Measurements from ENCODE around the gene SLC4A9.
"Not testable (repeated sequence)": the region's sequence is repeated elsewhere in the genome, so short reads cannot be mapped to it uniquely, and the experiment has no call there.

SLC4A9 gene

GRCh38 chr5:140341591-140341990 lies 18.4 kb upstream of the SLC4A9 start:
- Histone ChIP-seq H3K23ac (ENCODE audit: low read depth, low read length, poor library complexity) (no peak overlapping the region), H2AFZ (ENCODE audit: low read length) (no peak overlapping the region), H3K4me2 (ENCODE audit: insufficient read depth, low read length, poor library complexity, severe bottlenecking) (no peak overlapping the region), H3K4me3 (ENCODE audit: low read length in 2 of 2) (no peak overlapping the region), H3K79me1 (ENCODE audit: low read depth, low read length) (no peaks in the 10 kb centered on the region), H3K27ac (replicated peaks; ENCODE audit: low read length) (no peak overlapping the region), H3K14ac (ENCODE audit: low read length) (no peak overlapping the region), H3K18ac (ENCODE audit: low read length) (no peak overlapping the region), H2AK5ac (ENCODE audit: low read depth, low read length) (no peak overlapping the region), H4K8ac (ENCODE audit: low read depth, low read length) (no peak overlapping the region), H2BK12ac (ENCODE audit: low read length) (no peak overlapping the region), H3K4me1 (ENCODE audit: control insufficient read depth in 2 of 2, insufficient read depth in 1 of 2, low read depth in 1 of 2, low read length in 2 of 2) (peaks cover 0 to 4% of the 10 kb centered on the region in 2 donors), H4K91ac (ENCODE audit: low read depth, low read length, poor library complexity) (no peak overlapping the region), H2BK5ac (ENCODE audit: low read length) (no peak overlapping the region), H3K4ac (ENCODE audit: low read length) (no peak overlapping the region), H2BK120ac (ENCODE audit: low read depth, low read length) (no peak overlapping the region), H3K9me3 (replicated peaks in 1 of 2; ENCODE audit: control insufficient read depth in 2 of 2, insufficient read depth in 1 of 2, low read depth in 1 of 2, low read length in 2 of 2) (no peaks in the 10 kb centered on the region), H3K27me3 (ENCODE audit: control insufficient read depth in 3 of 3, insufficient read depth in 3 of 3, low read depth in 1 of 3, low read length in 3 of 3) (no peaks in the 10 kb centered on the region), H3K9ac (ENCODE audit: low read depth, low read length, poor library complexity) (no peak overlapping the region), H2BK15ac (ENCODE audit: low read length) (no peak overlapping the region), H3K36me3 (replicated peaks in 1 of 2; ENCODE audit: control insufficient read depth in 2 of 2, insufficient read depth in 2 of 2, low read length in 2 of 2) (peaks cover 0 to 2% of the 10 kb centered on the region in 2 donors)
- WGBS, 2 donors (ENCODE audit: extremely low coverage in 2 of 2, insufficient read length in 2 of 2, insufficient replicate concordance in 1 of 2) = no CpG with 5 or more reads among the region's 5 CpGs
- DNase-seq (ENCODE audit: low spot score) = no peak

GRCh38 chr5:140342287-140342686 lies 17.7 kb upstream of the SLC4A9 start:
- Histone ChIP-seq H3K27me3 (ENCODE audit: control insufficient read depth in 3 of 3, insufficient read depth in 3 of 3, low read depth in 1 of 3, low read length in 3 of 3) (peaks cover 0 to 6% (median 0%) of the 10 kb centered on the region in 3 experiments), H3K9me3 (replicated peaks in 1 of 2; ENCODE audit: control insufficient read depth in 2 of 2, insufficient read depth in 1 of 2, low read depth in 1 of 2, low read length in 2 of 2) (no peaks in the 10 kb centered on the region), H2BK5ac (ENCODE audit: low read length) (no peak overlapping the region), H3K27ac (replicated peaks; ENCODE audit: low read length) (no peak overlapping the region), H2AFZ (ENCODE audit: low read length) (no peak overlapping the region), H4K8ac (ENCODE audit: low read depth, low read length) (no peak overlapping the region), H3K4me2 (ENCODE audit: insufficient read depth, low read length, poor library complexity, severe bottlenecking) (no peak overlapping the region), H2BK120ac (ENCODE audit: low read depth, low read length) (no peak overlapping the region), H2AK5ac (ENCODE audit: low read depth, low read length) (no peak overlapping the region), H4K91ac (ENCODE audit: low read depth, low read length, poor library complexity) (no peak overlapping the region), H2BK15ac (ENCODE audit: low read length) (no peak overlapping the region), H3K23ac (ENCODE audit: low read depth, low read length, poor library complexity) (no peak overlapping the region), H3K4me3 (ENCODE audit: low read length in 2 of 2) (no peak overlapping the region), H3K14ac (ENCODE audit: low read length) (no peak overlapping the region), H3K79me1 (ENCODE audit: low read depth, low read length) (no peaks in the 10 kb centered on the region), H2BK12ac (ENCODE audit: low read length) (no peak overlapping the region), H3K9ac (ENCODE audit: low read depth, low read length, poor library complexity) (no peak overlapping the region), H3K18ac (ENCODE audit: low read length) (no peak overlapping the region), H3K36me3 (replicated peaks in 1 of 2; ENCODE audit: control insufficient read depth in 2 of 2, insufficient read depth in 2 of 2, low read length in 2 of 2) (peaks cover 0 to 2% of the 10 kb centered on the region in 2 donors), H3K4ac (ENCODE audit: low read length) (no peak overlapping the region), H3K4me1 (ENCODE audit: control insufficient read depth in 2 of 2, insufficient read depth in 1 of 2, low read depth in 1 of 2, low read length in 2 of 2) (peaks cover 0 to 8% of the 10 kb centered on the region in 2 donors)
- no peak for DNase-seq (ENCODE audit: low spot score)
- WGBS, 2 donors (ENCODE audit: extremely low coverage in 2 of 2, insufficient read length in 2 of 2, insufficient replicate concordance in 1 of 2) = no CpG with 5 or more reads among the region's 6 CpGs

DNA sequence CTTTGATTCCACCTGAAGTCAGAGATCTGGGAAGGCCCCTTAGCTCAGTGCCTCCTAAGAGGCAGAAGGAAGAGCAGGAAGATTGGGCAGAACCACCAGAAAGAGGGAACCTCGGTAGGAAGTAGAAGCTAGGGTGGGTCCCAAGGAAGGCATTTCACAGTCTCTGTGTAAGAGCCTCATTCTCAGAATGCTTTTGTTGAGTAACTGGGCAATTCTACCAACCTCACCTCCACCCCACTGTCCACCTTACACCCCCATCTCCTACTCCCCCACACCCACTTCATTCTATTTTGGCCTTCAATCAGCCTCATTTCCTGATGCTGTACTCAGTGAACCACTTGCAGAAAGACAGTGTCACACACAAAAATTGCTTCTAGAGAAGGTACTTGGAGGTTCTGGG lies 17.1 kb upstream of the SLC4A9 start:
- Histone ChIP-seq H2AK5ac (ENCODE audit: low read depth, low read length) (no peak overlapping the region), H4K91ac (ENCODE audit: low read depth, low read length, poor library complexity) (no peak overlapping the region)
- no CpG with 5 or more reads among the region's 1 CpG for WGBS, 2 donors (ENCODE audit: extremely low coverage in 2 of 2, insufficient read length in 2 of 2, insufficient replicate concordance in 1 of 2)

DNA sequence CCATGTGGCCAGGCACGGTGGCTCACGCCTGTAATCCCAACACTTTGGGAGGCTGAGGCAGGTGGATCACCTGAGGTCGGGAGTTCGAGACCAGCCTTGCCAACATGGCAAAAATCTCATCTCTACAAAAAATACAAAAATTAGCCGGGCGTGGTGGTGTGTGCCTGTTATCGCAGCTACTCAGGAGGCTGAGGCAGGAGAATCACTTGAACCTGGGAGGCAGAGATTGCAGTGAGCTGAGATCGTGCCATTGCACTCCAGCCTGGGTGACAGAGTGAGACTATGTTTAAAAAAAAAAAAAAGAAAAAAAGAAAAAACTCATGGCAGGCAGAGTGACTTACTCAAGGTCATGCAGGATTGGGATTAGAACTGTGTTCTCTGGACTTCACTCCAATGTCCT lies 16.1 kb upstream of the SLC4A9 start:
- H3K4ac ChIP-seq (ENCODE audit: low read length); H3K23ac ChIP-seq (ENCODE audit: low read depth, low read length, poor library complexity); H3K9me3 ChIP-seq (replicated peaks in 1 of 2; ENCODE audit: control insufficient read depth in 2 of 2, insufficient read depth in 1 of 2, low read depth in 1 of 2, low read length in 2 of 2); H2BK12ac ChIP-seq (ENCODE audit: low read length); H3K9ac ChIP-seq (ENCODE audit: low read depth, low read length, poor library complexity); H2BK5ac ChIP-seq (ENCODE audit: low read length); H3K27ac ChIP-seq (replicated peaks; ENCODE audit: low read length); H3K14ac ChIP-seq (ENCODE audit: low read length); DNase-seq (ENCODE audit: low spot score); H3K4me2 ChIP-seq (ENCODE audit: insufficient read depth, low read length, poor library complexity, severe bottlenecking); H4K8ac ChIP-seq (ENCODE audit: low read depth, low read length); H2AFZ ChIP-seq (ENCODE audit: low read length); H3K4me1 ChIP-seq (ENCODE audit: control insufficient read depth in 2 of 2, insufficient read depth in 1 of 2, low read depth in 1 of 2, low read length in 2 of 2); H3K79me1 ChIP-seq (ENCODE audit: low read depth, low read length); H2AK5ac ChIP-seq (ENCODE audit: low read depth, low read length); H3K4me3 ChIP-seq (ENCODE audit: low read length in 2 of 2); H3K18ac ChIP-seq (ENCODE audit: low read length); H4K91ac ChIP-seq (ENCODE audit: low read depth, low read length, poor library complexity); H2BK15ac ChIP-seq (ENCODE audit: low read length); H3K36me3 ChIP-seq (replicated peaks in 1 of 2; ENCODE audit: control insufficient read depth in 2 of 2, insufficient read depth in 2 of 2, low read length in 2 of 2); H2BK120ac ChIP-seq (ENCODE audit: low read depth, low read length): not testable (repeated sequence)
- WGBS, 2 donors (ENCODE audit: extremely low coverage in 2 of 2, insufficient read length in 2 of 2, insufficient replicate concordance in 1 of 2) = no CpG with 5 or more reads among the region's 8 CpGs
- H3K27me3 ChIP-seq (ENCODE audit: control insufficient read depth in 3 of 3, insufficient read depth in 3 of 3, low read depth in 1 of 3, low read length in 3 of 3) = peaks cover 0 to 21% (median 0%) of the 10 kb centered on the region in 3 experiments

More for the DNA sequence above, 17.1 kb upstream of the SLC4A9 start:
- Histone ChIP-seq H3K9me3 (replicated peaks in 1 of 2; ENCODE audit: control insufficient read depth in 2 of 2, insufficient read depth in 1 of 2, low read depth in 1 of 2, low read length in 2 of 2) (no peaks in the 10 kb centered on the region), H2BK5ac (ENCODE audit: low read length) (no peak overlapping the region), H3K18ac (ENCODE audit: low read length) (no peak overlapping the region), H3K4me3 (ENCODE audit: low read length in 2 of 2) (no peak overlapping the region), H3K27me3 (ENCODE audit: control insufficient read depth in 3 of 3, insufficient read depth in 3 of 3, low read depth in 1 of 3, low read length in 3 of 3) (peaks cover 0 to 11% (median 0%) of the 10 kb centered on the region in 3 experiments), H3K4me2 (ENCODE audit: insufficient read depth, low read length, poor library complexity, severe bottlenecking) (no peak overlapping the region), H3K4ac (ENCODE audit: low read length) (no peak overlapping the region), H3K14ac (ENCODE audit: low read length) (no peak overlapping the region), H3K79me1 (ENCODE audit: low read depth, low read length) (no peaks in the 10 kb centered on the region), H2BK120ac (ENCODE audit: low read depth, low read length) (no peak overlapping the region), H4K8ac (ENCODE audit: low read depth, low read length) (no peak overlapping the region), H3K4me1 (ENCODE audit: control insufficient read depth in 2 of 2, insufficient read depth in 1 of 2, low read depth in 1 of 2, low read length in 2 of 2) (peaks cover 0 to 8% of the 10 kb centered on the region in 2 donors), H2BK15ac (ENCODE audit: low read length) (no peak overlapping the region), H3K9ac (ENCODE audit: low read depth, low read length, poor library complexity) (no peak overlapping the region), H3K36me3 (replicated peaks in 1 of 2; ENCODE audit: control insufficient read depth in 2 of 2, insufficient read depth in 2 of 2, low read length in 2 of 2) (peaks cover 0 to 2% of the 10 kb centered on the region in 2 donors), H3K27ac (replicated peaks; ENCODE audit: low read length) (no peak overlapping the region), H3K23ac (ENCODE audit: low read depth, low read length, poor library complexity) (no peak overlapping the region), H2BK12ac (ENCODE audit: low read length) (no peak overlapping the region), H2AFZ (ENCODE audit: low read length) (no peak overlapping the region)
- DNase-seq (ENCODE audit: low spot score) = no peak

Data from neuronal stem cell (in vitro differentiated cells).